Ammon's horn (tissue), 1 donor: ENCODE results near the gene ALDH3B1.
"Not testable (repeated sequence)": the region's sequence is repeated elsewhere in the genome, so short reads cannot be mapped to it uniquely, and the experiment has no call there.

Experiments
- DNase-seq: peaks from one replicate; pipeline ENCODE4 v3.0.0-alpha.2; 2016; ENCODE audit warnings: low spot score

ALDH3B1 gene

GRCh38 chr11:68010090-68011041, at the start of gene ALDH3B1:
Gene ALDH3B1 (plus strand): TSS chr11:68010327. CDS start chr11:68015298, 4,971 bp downstream.
- DNase-seq = peak; percentile 88

- not testable (repeated sequence) for DNase-seq
These were observed 46.9 kb upstream of the ALDH3B1 start for GRCh38 chr11:67963217-67963616.

- DNase-seq = not testable (repeated sequence)
These were observed 46.2 kb upstream of the ALDH3B1 start for GRCh38 chr11:67963879-67964278.

GRCh38 chr11:67964746-67965145, 45.4 kb upstream of the ALDH3B1 start:
- not testable (repeated sequence) for DNase-seq

- DNase-seq = not testable (repeated sequence)
These were observed 44.2 kb upstream of the ALDH3B1 start for GRCh38 chr11:67965830-67966348.

- not testable (repeated sequence) for DNase-seq
These were observed 35.4 kb upstream of the ALDH3B1 start for GRCh38 chr11:67974746-67975145.

GRCh38 chr11:67978766-67979418, 31.2 kb upstream of the ALDH3B1 start:
- not testable (repeated sequence) for DNase-seq

- DNase-seq = not testable (repeated sequence)
These were observed 28.9 kb upstream of the ALDH3B1 start for GRCh38 chr11:67981226-67981625.

GRCh38 chr11:67982255-67982857, 27.8 kb upstream of the ALDH3B1 start:
- not testable (repeated sequence) for DNase-seq

GRCh38 chr11:67983951-67984350, 26.2 kb upstream of the ALDH3B1 start:
- no peak for DNase-seq

GRCh38 chr11:67985302-67985701, 24.8 kb upstream of the ALDH3B1 start:
- DNase-seq = not testable (repeated sequence)

- DNase-seq = not testable (repeated sequence)
These were observed 19.4 kb upstream of the ALDH3B1 start for GRCh38 chr11:67990546-67991346.

- not testable (repeated sequence) for DNase-seq
These were observed 18.6 kb upstream of the ALDH3B1 start for GRCh38 chr11:67991347-67992121.

- peak; percentile 10 for DNase-seq
These were observed 16.3 kb upstream of the ALDH3B1 start for GRCh38 chr11:67993821-67994220.

GRCh38 chr11:67994387-67994786, 15.7 kb upstream of the ALDH3B1 start:
- not testable (repeated sequence) for DNase-seq

- not testable (repeated sequence) for DNase-seq
These were observed 15.0 kb upstream of the ALDH3B1 start for GRCh38 chr11:67995129-67995528.

- not testable (repeated sequence) for DNase-seq
These were observed 14.5 kb upstream of the ALDH3B1 start for GRCh38 chr11:67995579-67995978.

- no peak for DNase-seq
These were observed 14.1 kb upstream of the ALDH3B1 start for GRCh38 chr11:67996051-67996450.

GRCh38 chr11:67996622-67997474, 13.3 kb upstream of the ALDH3B1 start:
- peak; percentile 39 for DNase-seq
